ENCODE measurements around the gene CPEB4. TPM values are rescaled to one million over a fixed set of nuclear protein-coding genes. Genes with fewer than 3 reads are reported as not detected.

CPEB4 gene
- total RNA-seq, 4 donors from 2014 or later, result 42.1 to 58.7 (median 49.3) TPM

DNA sequence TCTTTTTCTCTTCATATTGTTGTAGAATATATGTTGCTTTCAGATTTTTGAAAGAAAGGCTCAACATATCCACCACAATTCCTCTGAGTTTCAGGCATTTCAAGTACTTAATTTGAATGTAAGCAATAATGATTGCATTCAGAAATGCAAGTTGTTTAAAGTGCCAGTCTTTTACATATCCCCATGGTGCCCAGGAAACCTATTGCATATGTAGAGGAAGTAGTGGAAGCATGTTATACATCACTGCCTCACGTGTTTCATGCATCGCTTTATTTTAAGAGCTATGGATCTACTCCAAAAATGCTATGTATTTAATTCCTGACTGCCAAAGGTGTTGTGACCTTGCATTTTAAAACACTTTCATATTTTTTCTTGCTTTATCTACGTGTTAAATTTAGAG lies 28.1 kb downstream of the CPEB4 start:
- TF ChIP-seq, protein P1, sequence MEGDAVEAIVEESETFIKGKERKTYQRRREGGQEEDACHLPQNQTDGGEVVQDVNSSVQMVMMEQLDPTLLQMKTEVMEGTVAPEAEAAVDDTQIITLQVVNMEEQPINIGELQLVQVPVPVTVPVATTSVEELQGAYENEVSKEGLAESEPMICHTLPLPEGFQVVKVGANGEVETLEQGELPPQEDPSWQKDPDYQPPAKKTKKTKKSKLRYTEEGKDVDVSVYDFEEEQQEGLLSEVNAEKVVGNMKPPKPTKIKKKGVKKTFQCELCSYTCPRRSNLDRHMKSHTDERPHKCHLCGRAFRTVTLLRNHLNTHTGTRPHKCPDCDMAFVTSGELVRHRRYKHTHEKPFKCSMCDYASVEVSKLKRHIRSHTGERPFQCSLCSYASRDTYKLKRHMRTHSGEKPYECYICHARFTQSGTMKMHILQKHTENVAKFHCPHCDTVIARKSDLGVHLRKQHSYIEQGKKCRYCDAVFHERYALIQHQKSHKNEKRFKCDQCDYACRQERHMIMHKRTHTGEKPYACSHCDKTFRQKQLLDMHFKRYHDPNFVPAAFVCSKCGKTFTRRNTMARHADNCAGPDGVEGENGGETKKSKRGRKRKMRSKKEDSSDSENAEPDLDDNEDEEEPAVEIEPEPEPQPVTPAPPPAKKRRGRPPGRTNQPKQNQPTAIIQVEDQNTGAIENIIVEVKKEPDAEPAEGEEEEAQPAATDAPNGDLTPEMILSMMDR (IDR thresholded peaks at IDR 0.05; ENCODE audit: low read depth), result no peak

DNA sequence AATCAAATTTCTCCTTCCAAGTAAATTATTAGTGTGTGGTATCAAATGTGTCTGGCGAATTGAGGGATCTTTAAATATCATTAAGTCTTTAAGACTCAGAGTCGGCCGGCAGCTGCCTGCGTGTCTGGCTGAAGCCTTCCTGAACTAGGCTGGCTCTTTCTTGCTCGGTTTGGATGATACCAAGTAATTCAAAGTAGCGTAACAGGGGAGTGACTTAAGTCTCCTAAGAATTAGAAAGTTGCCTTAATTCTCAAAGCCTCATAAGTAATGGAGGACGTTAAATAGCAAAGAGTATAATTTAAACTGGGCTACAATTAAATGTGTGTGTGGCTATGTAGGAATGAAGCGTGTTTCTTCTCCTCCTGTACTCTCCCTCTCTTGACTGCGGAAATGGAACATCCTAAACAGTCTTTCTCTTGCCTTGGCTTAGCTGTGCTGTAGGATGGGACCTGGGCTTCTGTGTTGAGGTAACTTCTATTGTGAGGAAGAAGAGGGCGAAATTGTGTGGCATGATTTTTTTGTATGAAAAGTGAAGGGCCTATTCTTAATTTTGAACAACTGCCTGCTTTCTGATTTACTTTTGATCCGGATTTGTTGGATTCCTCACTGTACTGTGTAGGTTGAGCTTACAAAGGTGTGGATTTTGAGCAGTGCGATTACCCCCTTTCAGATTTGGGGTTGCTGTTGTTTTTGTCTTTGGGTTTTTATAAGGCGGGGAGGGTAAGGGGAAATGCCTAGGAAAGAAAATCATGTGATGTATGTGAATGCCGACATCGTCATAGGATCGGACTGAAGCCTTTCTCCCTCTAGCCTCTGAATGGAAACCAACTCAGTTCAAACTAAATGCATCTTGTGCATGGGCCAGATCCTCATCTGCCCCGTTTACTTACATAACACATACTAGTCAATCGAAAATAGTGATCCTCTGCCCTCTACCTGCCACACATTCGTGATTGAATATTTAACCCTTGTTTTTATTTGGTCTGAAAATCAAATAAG lies 29.9 kb downstream of the CPEB4 start:
- TF ChIP-seq, protein P1 (IDR thresholded peaks at IDR 0.05; ENCODE audit: low read depth), result no peak

DNA sequence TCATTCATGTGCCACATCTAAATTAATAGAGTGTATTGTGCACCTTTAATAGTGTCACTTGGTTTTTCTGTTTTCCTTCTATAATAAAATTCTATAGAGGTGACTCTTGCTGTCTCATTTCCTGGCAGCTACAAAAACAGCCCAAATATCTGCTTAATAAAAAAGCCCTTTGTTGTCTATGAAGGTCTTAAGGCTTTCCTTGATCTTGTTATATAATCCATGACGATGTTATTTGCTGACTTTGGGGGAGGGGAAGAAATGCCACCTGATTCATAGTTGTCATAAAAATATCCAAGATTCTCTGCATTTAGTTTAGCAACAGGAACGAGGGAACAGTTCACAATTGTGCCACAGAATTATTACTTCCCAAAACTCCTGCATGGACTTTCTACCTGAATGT lies 31.3 kb downstream of the CPEB4 start:
- TF ChIP-seq, protein P1 (IDR thresholded peaks at IDR 0.05; ENCODE audit: low read depth), result no peak

DNA sequence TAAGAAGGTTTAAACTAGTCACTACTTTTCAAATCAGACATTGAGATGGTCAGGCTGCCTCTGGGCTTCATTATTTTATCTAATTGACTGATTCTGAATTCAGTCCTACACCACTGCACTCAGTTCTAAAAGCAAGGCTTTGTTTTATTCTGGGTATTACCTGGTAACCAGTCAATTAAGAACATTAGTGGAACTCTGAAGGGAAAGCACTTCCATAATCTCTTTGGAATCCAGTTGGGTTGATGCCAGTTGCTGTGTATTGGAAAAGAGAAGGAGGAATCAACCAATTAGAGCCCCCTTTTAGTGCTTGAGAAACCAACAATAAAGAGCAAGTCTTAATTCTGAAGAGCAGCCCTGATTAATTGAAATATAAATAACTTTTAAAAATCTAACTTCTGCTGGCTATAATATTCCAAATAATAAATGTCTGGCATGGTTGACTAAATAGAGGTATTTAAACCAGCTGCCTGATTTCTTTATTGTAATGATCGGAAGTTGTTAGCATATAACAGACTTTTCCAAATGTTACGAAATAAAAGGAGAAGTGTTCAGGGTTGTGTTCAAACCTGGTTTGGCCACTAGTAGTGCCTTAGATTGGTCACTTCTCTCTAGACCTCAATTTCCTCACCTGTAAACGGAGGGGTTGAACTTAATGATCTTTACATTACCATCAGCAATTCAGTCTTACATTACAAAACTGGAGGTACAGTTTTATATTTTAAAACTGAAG lies 32.0 kb downstream of the CPEB4 start:
- TF ChIP-seq, protein P1 (IDR thresholded peaks at IDR 0.05; ENCODE audit: low read depth), result no peak

DNA sequence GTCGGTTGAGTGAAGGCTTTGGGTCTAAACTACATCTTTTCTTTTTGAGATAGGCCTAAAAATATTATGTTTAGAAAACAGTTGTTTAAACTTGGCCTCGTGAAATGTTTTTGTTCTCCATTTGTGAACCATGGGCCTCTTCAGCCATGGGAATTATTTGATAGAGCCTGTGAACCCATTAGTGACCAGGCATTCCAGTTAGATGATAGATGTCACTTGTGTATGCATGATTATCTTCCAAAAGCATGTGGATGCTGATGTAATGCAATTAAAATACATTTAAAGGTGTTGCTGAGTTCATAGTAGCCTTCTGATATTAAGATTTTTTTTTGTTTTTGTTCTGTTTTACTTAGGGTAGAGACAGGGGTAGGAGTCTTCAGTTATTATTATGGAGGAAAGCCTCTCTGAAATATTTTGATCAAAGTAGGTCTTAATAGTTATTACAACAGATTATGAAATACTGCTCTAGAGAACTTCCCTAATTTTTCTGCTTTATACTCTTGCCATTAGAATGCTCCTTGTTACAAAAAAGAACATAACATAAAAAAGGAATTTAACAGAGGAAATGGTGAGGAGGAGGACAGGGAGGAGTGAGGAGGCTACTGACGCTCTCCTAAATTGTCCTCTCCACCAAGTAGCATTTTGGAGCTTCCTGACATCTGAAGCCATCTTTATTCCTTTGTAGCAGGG lies 32.9 kb downstream of the CPEB4 start:
- TF ChIP-seq, protein P1 (IDR thresholded peaks at IDR 0.05; ENCODE audit: low read depth), result no peak

DNA sequence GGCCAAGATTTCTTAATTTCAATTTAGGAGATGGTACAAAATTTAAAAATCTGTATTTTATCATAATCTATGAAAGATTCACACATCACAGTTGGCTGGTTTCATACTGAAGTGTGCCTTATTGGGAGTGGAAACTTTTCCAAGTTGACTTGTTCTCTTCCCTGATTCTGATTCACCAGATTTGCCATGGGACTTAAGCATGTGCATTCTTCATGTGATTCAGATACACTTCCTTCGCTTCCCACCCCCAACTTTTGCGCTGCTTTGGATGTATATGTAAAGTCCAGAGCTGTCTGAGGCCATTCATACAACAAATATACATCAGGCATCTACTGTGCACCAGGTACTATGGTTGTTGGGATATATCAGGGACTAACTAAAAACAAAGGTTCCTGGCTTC lies 34.4 kb downstream of the CPEB4 start:
- TF ChIP-seq, protein P1 (IDR thresholded peaks at IDR 0.05; ENCODE audit: low read depth), result no peak
